ENCODE data around the gene SPRED2.

Gene SPRED2

GRCh38 chr2:65300134-65300760 lies 132.2 kb downstream of the SPRED2 start:
- ATAC-seq (replicated peaks) (peak; percentile 21), DNase-seq (no peak)
- Mint-ChIP-seq H3K27me3 (peaks cover 6 to 26% of the 10 kb centered on the region in 2 donors), H3K4me3 (peak overlapping the region; percentile 85 to 86), H3K4me1 (ENCODE audit: low read depth in 2 of 2) (peaks cover 32 to 34% of the 10 kb centered on the region in 2 donors), H3K36me3 (ENCODE audit: insufficient read depth) (peaks cover 15% of the 10 kb centered on the region), H3K9me3 (no peaks in the 10 kb centered on the region), H3K27ac (peak overlapping the region; percentile 85 to 94)

GRCh38 chr2:65299246-65299645 lies 133.2 kb downstream of the SPRED2 start:
- Mint-ChIP-seq H3K36me3 (ENCODE audit: insufficient read depth) (peaks cover 15% of the 10 kb centered on the region), H3K4me1 (ENCODE audit: low read depth in 2 of 2) (peaks cover 32 to 34% of the 10 kb centered on the region in 2 donors), H3K27me3 (peaks cover 11 to 26% of the 10 kb centered on the region in 2 donors), H3K9me3 (no peaks in the 10 kb centered on the region), H3K4me3 (peak overlapping the region in 1 of 2 donors; percentile 48), H3K27ac (no peak overlapping the region)
- no peak for DNase-seq
- ATAC-seq (replicated peaks) = peak; percentile 21

GRCh38 chr2:65298089-65298488 lies 134.3 kb downstream of the SPRED2 start:
- peaks cover 32 to 34% of the 10 kb centered on the region in 2 donors for H3K4me1 Mint-ChIP-seq (ENCODE audit: low read depth in 2 of 2)
- H3K27ac Mint-ChIP-seq = no peak overlapping the region
- DNase-seq (no peak), ATAC-seq (replicated peaks) (no peak)
- H3K9me3 Mint-ChIP-seq = no peaks in the 10 kb centered on the region
- H3K27me3 Mint-ChIP-seq = peaks cover 11 to 26% of the 10 kb centered on the region in 2 donors
- H3K36me3 Mint-ChIP-seq (ENCODE audit: insufficient read depth) = peaks cover 15% of the 10 kb centered on the region
- no peak overlapping the region for H3K4me3 Mint-ChIP-seq

GRCh38 chr2:65297544-65297943 lies 134.9 kb downstream of the SPRED2 start:
- Mint-ChIP-seq H3K9me3 (no peaks in the 10 kb centered on the region), H3K4me1 (ENCODE audit: low read depth in 2 of 2) (peaks cover 32 to 33% of the 10 kb centered on the region in 2 donors), H3K4me3 (no peak overlapping the region), H3K27ac (no peak overlapping the region), H3K36me3 (ENCODE audit: insufficient read depth) (peaks cover 15% of the 10 kb centered on the region), H3K27me3 (peaks cover 11 to 25% of the 10 kb centered on the region in 2 donors)
- DNase-seq (no peak), ATAC-seq (replicated peaks) (no peak)

GRCh38 chr2:65296971-65297370 lies 135.4 kb downstream of the SPRED2 start:
- H3K9me3 Mint-ChIP-seq = no peaks in the 10 kb centered on the region
- no peak overlapping the region for H3K27ac Mint-ChIP-seq
- DNase-seq = no peak
- peaks cover 11 to 20% of the 10 kb centered on the region in 2 donors for H3K27me3 Mint-ChIP-seq
- H3K4me1 Mint-ChIP-seq (ENCODE audit: low read depth in 2 of 2) = peaks cover 27 to 28% of the 10 kb centered on the region in 2 donors
- H3K4me3 Mint-ChIP-seq = no peak overlapping the region
- ATAC-seq (replicated peaks) = no peak
- peaks cover 14% of the 10 kb centered on the region for H3K36me3 Mint-ChIP-seq (ENCODE audit: insufficient read depth)

- DNase-seq (no peak), ATAC-seq (replicated peaks) (no peak)
- Mint-ChIP-seq H3K4me1 (ENCODE audit: low read depth in 2 of 2) (peaks cover 8 to 9% of the 10 kb centered on the region in 2 donors), H3K4me3 (no peak overlapping the region), H3K9me3 (no peaks in the 10 kb centered on the region), H3K27ac (no peak overlapping the region), H3K27me3 (peaks cover 11 to 20% of the 10 kb centered on the region in 2 donors), H3K36me3 (ENCODE audit: insufficient read depth) (no peaks in the 10 kb centered on the region)
Observed at GRCh38 chr2:65294701-65295100, 137.7 kb downstream of the SPRED2 start.

GRCh38 chr2:65294136-65294535 lies 138.3 kb downstream of the SPRED2 start:
- no peaks in the 10 kb centered on the region for H3K36me3 Mint-ChIP-seq (ENCODE audit: insufficient read depth)
- ATAC-seq (replicated peaks) (no peak), DNase-seq (no peak)
- H3K27ac Mint-ChIP-seq = no peak overlapping the region
- no peaks in the 10 kb centered on the region for H3K9me3 Mint-ChIP-seq
- H3K4me3 Mint-ChIP-seq = no peak overlapping the region
- H3K27me3 Mint-ChIP-seq = peaks cover 11 to 20% of the 10 kb centered on the region in 2 donors
- peaks cover 4% of the 10 kb centered on the region in 2 donors for H3K4me1 Mint-ChIP-seq (ENCODE audit: low read depth in 2 of 2)

- H3K4me3 Mint-ChIP-seq = no peak overlapping the region
- H3K27me3 Mint-ChIP-seq = peaks cover 11 to 20% of the 10 kb centered on the region in 2 donors
- no peak overlapping the region for H3K27ac Mint-ChIP-seq
- no peak for DNase-seq
- H3K4me1 Mint-ChIP-seq (ENCODE audit: low read depth in 2 of 2) = peaks cover 3% of the 10 kb centered on the region in 2 donors
- no peaks in the 10 kb centered on the region for H3K36me3 Mint-ChIP-seq (ENCODE audit: insufficient read depth)
- no peaks in the 10 kb centered on the region for H3K9me3 Mint-ChIP-seq
- no peak for ATAC-seq (replicated peaks)
Observed at GRCh38 chr2:65293376-65293775, 139.0 kb downstream of the SPRED2 start.

GRCh38 chr2:65292461-65293011 lies 139.9 kb downstream of the SPRED2 start:
- Mint-ChIP-seq H3K36me3 (ENCODE audit: insufficient read depth) (no peaks in the 10 kb centered on the region), H3K4me1 (ENCODE audit: low read depth in 2 of 2) (peaks cover 0 to 1% of the 10 kb centered on the region in 2 donors), H3K27me3 (peaks cover 11 to 19% of the 10 kb centered on the region in 2 donors), H3K27ac (no peak overlapping the region), H3K4me3 (no peak overlapping the region), H3K9me3 (no peaks in the 10 kb centered on the region)
- DNase-seq = no peak
- ATAC-seq (replicated peaks) = no peak

GRCh38 chr2:65292106-65292400 lies 140.3 kb downstream of the SPRED2 start:
- H3K27me3 Mint-ChIP-seq = peaks cover 11 to 18% of the 10 kb centered on the region in 2 donors
- no peak overlapping the region for H3K27ac Mint-ChIP-seq
- no peaks in the 10 kb centered on the region for H3K36me3 Mint-ChIP-seq (ENCODE audit: insufficient read depth)
- no peaks in the 10 kb centered on the region for H3K9me3 Mint-ChIP-seq
- H3K4me1 Mint-ChIP-seq (ENCODE audit: low read depth in 2 of 2) = peaks cover 0 to 1% of the 10 kb centered on the region in 2 donors
- no peak for ATAC-seq (replicated peaks)
- H3K4me3 Mint-ChIP-seq = no peak overlapping the region
- no peak for DNase-seq

- DNase-seq (no peak), ATAC-seq (replicated peaks) (no peak)
- Mint-ChIP-seq H3K36me3 (ENCODE audit: insufficient read depth) (no peaks in the 10 kb centered on the region), H3K4me1 (ENCODE audit: low read depth in 2 of 2) (no peaks in the 10 kb centered on the region), H3K27me3 (peaks cover 6 to 13% of the 10 kb centered on the region in 2 donors), H3K4me3 (no peak overlapping the region), H3K9me3 (no peaks in the 10 kb centered on the region), H3K27ac (no peak overlapping the region)
Observed at GRCh38 chr2:65291216-65292105, 140.9 kb downstream of the SPRED2 start.

GRCh38 chr2:65287364-65287763 lies 145.0 kb downstream of the SPRED2 start:
- no peaks in the 10 kb centered on the region for H3K36me3 Mint-ChIP-seq (ENCODE audit: insufficient read depth)
- H3K27me3 Mint-ChIP-seq = peaks cover 0 to 8% of the 10 kb centered on the region in 2 donors
- ATAC-seq (replicated peaks) (no peak), DNase-seq (no peak)
- no peak overlapping the region for H3K27ac Mint-ChIP-seq
- no peak overlapping the region for H3K4me3 Mint-ChIP-seq
- H3K9me3 Mint-ChIP-seq = no peaks in the 10 kb centered on the region
- H3K4me1 Mint-ChIP-seq (ENCODE audit: low read depth in 2 of 2) = no peaks in the 10 kb centered on the region

GRCh38 chr2:65282477-65283053 lies 149.8 kb downstream of the SPRED2 start:
- H3K36me3 Mint-ChIP-seq (ENCODE audit: insufficient read depth) = no peaks in the 10 kb centered on the region
- DNase-seq (no peak), ATAC-seq (replicated peaks) (no peak)
- peaks cover 4 to 8% of the 10 kb centered on the region in 2 donors for H3K4me1 Mint-ChIP-seq (ENCODE audit: low read depth in 2 of 2)
- no peak overlapping the region for H3K27ac Mint-ChIP-seq
- no peaks in the 10 kb centered on the region for H3K9me3 Mint-ChIP-seq
- peaks cover 0 to 2% of the 10 kb centered on the region in 2 donors for H3K27me3 Mint-ChIP-seq
- no peak overlapping the region for H3K4me3 Mint-ChIP-seq
